Measurements from ENCODE around the gene SPTLC3.

The SPTLC3 gene

GRCh38 chr20:13092111-13092510 lies 83.3 kb downstream of the SPTLC3 start:
- Histone ChIP-seq H3K27me3 (ENCODE audit: control insufficient read depth, insufficient read depth, low read length) (no peaks in the 10 kb centered on the region), H3K36me3 (ENCODE audit: control insufficient read depth, insufficient read depth, low read length) (no peaks in the 10 kb centered on the region), H3K4me1 (ENCODE audit: control insufficient read depth, insufficient read depth, low read length) (no peaks in the 10 kb centered on the region), H3K9me3 (ENCODE audit: control insufficient read depth, insufficient read depth, low read length) (no peaks in the 10 kb centered on the region), H3K27ac (ENCODE audit: low read length) (no peak overlapping the region), H3K4me3 (ENCODE audit: low read length) (no peak overlapping the region)
- no peak for DNase-seq (ENCODE audit: low read depth, low spot score)
- no CpG with 5 or more reads among the region's 2 CpGs for WGBS (ENCODE audit: insufficient coverage, insufficient read length)

DNA sequence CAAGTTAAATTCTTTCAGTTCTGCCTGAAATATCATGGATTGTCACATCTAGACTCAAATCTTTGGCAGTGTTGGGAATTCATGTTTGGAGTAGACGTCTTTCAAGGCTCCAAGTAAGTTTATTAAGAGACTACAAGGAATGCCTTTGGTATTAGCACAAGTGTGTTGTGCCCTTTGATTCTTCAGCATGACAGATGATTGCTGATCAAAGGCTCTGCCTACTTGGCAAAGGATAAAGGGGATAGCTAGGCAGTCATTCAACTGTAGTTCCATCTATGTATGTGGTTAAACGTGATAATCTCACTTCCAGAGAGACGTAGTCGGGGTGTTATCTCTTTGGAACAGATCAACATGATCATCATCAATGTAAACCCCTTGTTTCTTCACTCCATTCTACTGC lies 86.2 kb downstream of the SPTLC3 start:
- no CpG with 5 or more reads among the region's 4 CpGs for WGBS (ENCODE audit: insufficient coverage, insufficient read length)
- H3K4me3 ChIP-seq (ENCODE audit: low read length), result no peak overlapping the region
- no peaks in the 10 kb centered on the region for H3K27me3 ChIP-seq (ENCODE audit: control insufficient read depth, insufficient read depth, low read length)
- H3K4me1 ChIP-seq (ENCODE audit: control insufficient read depth, insufficient read depth, low read length), result peaks cover 1% of the 10 kb centered on the region; the same call in 1 of the 2 replicates
- no peaks in the 10 kb centered on the region for H3K36me3 ChIP-seq (ENCODE audit: control insufficient read depth, insufficient read depth, low read length)
- no peak overlapping the region for H3K27ac ChIP-seq (ENCODE audit: low read length)
- H3K9me3 ChIP-seq (ENCODE audit: control insufficient read depth, insufficient read depth, low read length), result no peaks in the 10 kb centered on the region
- no peak for DNase-seq (ENCODE audit: low read depth, low spot score)

GRCh38 chr20:13098720-13099355 lies 90.1 kb downstream of the SPTLC3 start:
- no peak for DNase-seq (ENCODE audit: low read depth, low spot score)
- Histone ChIP-seq H3K36me3 (ENCODE audit: control insufficient read depth, insufficient read depth, low read length) (no peaks in the 10 kb centered on the region), H3K4me3 (ENCODE audit: low read length) (no peak overlapping the region), H3K9me3 (ENCODE audit: control insufficient read depth, insufficient read depth, low read length) (no peaks in the 10 kb centered on the region), H3K27ac (ENCODE audit: low read length) (no peak overlapping the region), H3K27me3 (ENCODE audit: control insufficient read depth, insufficient read depth, low read length) (no peaks in the 10 kb centered on the region), H3K4me1 (ENCODE audit: control insufficient read depth, insufficient read depth, low read length) (peaks cover 1% of the 10 kb centered on the region; the same call in 1 of the 2 replicates)
- WGBS (ENCODE audit: insufficient coverage, insufficient read length), result no CpG with 5 or more reads among the region's 4 CpGs

GRCh38 chr20:13099676-13100075 lies 90.9 kb downstream of the SPTLC3 start:
- Histone ChIP-seq H3K4me3 (ENCODE audit: low read length) (no peak overlapping the region), H3K9me3 (ENCODE audit: control insufficient read depth, insufficient read depth, low read length) (no peaks in the 10 kb centered on the region), H3K4me1 (ENCODE audit: control insufficient read depth, insufficient read depth, low read length) (peaks cover 1% of the 10 kb centered on the region; the same call in 1 of the 2 replicates), H3K27ac (ENCODE audit: low read length) (no peak overlapping the region), H3K36me3 (ENCODE audit: control insufficient read depth, insufficient read depth, low read length) (no peaks in the 10 kb centered on the region), H3K27me3 (ENCODE audit: control insufficient read depth, insufficient read depth, low read length) (no peaks in the 10 kb centered on the region)
- DNase-seq (ENCODE audit: low read depth, low spot score), result no peak

GRCh38 chr20:13101276-13101675 lies 92.5 kb downstream of the SPTLC3 start:
- DNase-seq (ENCODE audit: low read depth, low spot score), result no peak
- no CpG with 5 or more reads among the region's 2 CpGs for WGBS (ENCODE audit: insufficient coverage, insufficient read length)
- Histone ChIP-seq H3K27me3 (ENCODE audit: control insufficient read depth, insufficient read depth, low read length) (no peaks in the 10 kb centered on the region), H3K27ac (ENCODE audit: low read length) (no peak overlapping the region), H3K4me3 (ENCODE audit: low read length) (no peak overlapping the region), H3K9me3 (ENCODE audit: control insufficient read depth, insufficient read depth, low read length) (no peaks in the 10 kb centered on the region), H3K4me1 (ENCODE audit: control insufficient read depth, insufficient read depth, low read length) (peaks cover 1% of the 10 kb centered on the region; the same call in 1 of the 2 replicates), H3K36me3 (ENCODE audit: control insufficient read depth, insufficient read depth, low read length) (no peaks in the 10 kb centered on the region)

- H3K9me3 ChIP-seq (ENCODE audit: control insufficient read depth, insufficient read depth, low read length), result no peaks in the 10 kb centered on the region
- no peak overlapping the region for H3K27ac ChIP-seq (ENCODE audit: low read length)
- no peaks in the 10 kb centered on the region for H3K27me3 ChIP-seq (ENCODE audit: control insufficient read depth, insufficient read depth, low read length)
- no peaks in the 10 kb centered on the region for H3K36me3 ChIP-seq (ENCODE audit: control insufficient read depth, insufficient read depth, low read length)
- no CpG with 5 or more reads among the region's 5 CpGs for WGBS (ENCODE audit: insufficient coverage, insufficient read length)
- no peak overlapping the region for H3K4me3 ChIP-seq (ENCODE audit: low read length)
- DNase-seq (ENCODE audit: low read depth, low spot score), result no peak
- peaks cover 1% of the 10 kb centered on the region; the same call in 1 of the 2 replicates for H3K4me1 ChIP-seq (ENCODE audit: control insufficient read depth, insufficient read depth, low read length)
These were observed 92.9 kb downstream of the SPTLC3 start for GRCh38 chr20:13101706-13102105.

DNA sequence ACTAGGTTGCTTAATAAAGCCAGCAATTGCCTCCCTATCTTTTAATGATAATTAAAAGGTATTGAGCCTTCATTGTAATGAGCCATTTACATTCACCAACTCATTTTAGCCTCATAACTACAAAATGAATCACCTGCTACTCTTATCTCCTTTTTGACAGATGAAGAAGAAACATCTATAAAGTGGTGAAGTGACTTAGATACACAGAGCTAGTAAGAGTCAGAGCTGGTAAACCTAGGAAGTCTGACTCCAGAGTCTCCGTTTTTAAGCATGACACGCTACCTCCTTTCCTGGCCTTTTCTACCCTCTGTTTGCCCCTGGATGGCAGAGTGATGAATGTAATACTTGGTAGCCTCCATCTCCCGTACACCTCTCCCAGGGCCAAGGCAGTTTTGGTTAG lies 93.5 kb downstream of the SPTLC3 start:
- WGBS (ENCODE audit: insufficient coverage, insufficient read length), result no CpG with 5 or more reads among the region's 3 CpGs
- Histone ChIP-seq H3K4me1 (ENCODE audit: control insufficient read depth, insufficient read depth, low read length) (peaks cover 1% of the 10 kb centered on the region; the same call in 1 of the 2 replicates), H3K36me3 (ENCODE audit: control insufficient read depth, insufficient read depth, low read length) (no peaks in the 10 kb centered on the region), H3K9me3 (ENCODE audit: control insufficient read depth, insufficient read depth, low read length) (no peaks in the 10 kb centered on the region), H3K27ac (ENCODE audit: low read length) (no peak overlapping the region), H3K4me3 (ENCODE audit: low read length) (no peak overlapping the region), H3K27me3 (ENCODE audit: control insufficient read depth, insufficient read depth, low read length) (no peaks in the 10 kb centered on the region)
- DNase-seq (ENCODE audit: low read depth, low spot score), result no peak

DNA sequence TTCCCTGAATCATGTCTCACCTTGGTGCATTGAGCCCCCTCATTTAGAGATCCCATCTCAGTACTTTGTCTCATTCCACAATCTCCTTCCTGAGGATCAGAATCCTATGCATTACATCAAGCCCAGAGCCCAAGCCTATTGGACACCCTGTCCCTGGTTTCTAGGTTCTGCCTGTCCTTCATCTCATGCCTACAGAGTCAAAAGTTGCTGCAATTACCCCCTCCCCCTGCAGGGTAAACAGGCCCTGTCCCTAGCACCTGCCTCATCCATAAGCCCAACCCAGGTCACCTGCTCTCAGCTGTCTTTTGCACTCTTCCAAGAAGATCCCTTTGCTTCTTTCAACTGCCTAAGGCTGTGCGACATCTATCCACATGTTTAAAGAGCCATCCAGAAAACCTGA lies 93.9 kb downstream of the SPTLC3 start:
- Histone ChIP-seq H3K4me1 (ENCODE audit: control insufficient read depth, insufficient read depth, low read length) (peaks cover 1% of the 10 kb centered on the region; the same call in 1 of the 2 replicates), H3K36me3 (ENCODE audit: control insufficient read depth, insufficient read depth, low read length) (no peaks in the 10 kb centered on the region), H3K9me3 (ENCODE audit: control insufficient read depth, insufficient read depth, low read length) (no peaks in the 10 kb centered on the region), H3K4me3 (ENCODE audit: low read length) (no peak overlapping the region), H3K27ac (ENCODE audit: low read length) (no peak overlapping the region), H3K27me3 (ENCODE audit: control insufficient read depth, insufficient read depth, low read length) (no peaks in the 10 kb centered on the region)
- no CpG with 5 or more reads among the region's 1 CpG for WGBS (ENCODE audit: insufficient coverage, insufficient read length)
- no peak for DNase-seq (ENCODE audit: low read depth, low spot score)

GRCh38 chr20:13105039-13105438 lies 96.3 kb downstream of the SPTLC3 start:
- DNase-seq (ENCODE audit: low read depth, low spot score), result no peak
- no peaks in the 10 kb centered on the region for H3K4me1 ChIP-seq (ENCODE audit: control insufficient read depth, insufficient read depth, low read length)
- H3K36me3 ChIP-seq (ENCODE audit: control insufficient read depth, insufficient read depth, low read length), result no peaks in the 10 kb centered on the region
- no peak overlapping the region for H3K27ac ChIP-seq (ENCODE audit: low read length)
- H3K4me3 ChIP-seq (ENCODE audit: low read length), result no peak overlapping the region
- H3K27me3 ChIP-seq (ENCODE audit: control insufficient read depth, insufficient read depth, low read length), result no peaks in the 10 kb centered on the region
- WGBS (ENCODE audit: insufficient coverage, insufficient read length), result no CpG with 5 or more reads among the region's 9 CpGs
- H3K9me3 ChIP-seq (ENCODE audit: control insufficient read depth, insufficient read depth, low read length), result no peaks in the 10 kb centered on the region

DNA sequence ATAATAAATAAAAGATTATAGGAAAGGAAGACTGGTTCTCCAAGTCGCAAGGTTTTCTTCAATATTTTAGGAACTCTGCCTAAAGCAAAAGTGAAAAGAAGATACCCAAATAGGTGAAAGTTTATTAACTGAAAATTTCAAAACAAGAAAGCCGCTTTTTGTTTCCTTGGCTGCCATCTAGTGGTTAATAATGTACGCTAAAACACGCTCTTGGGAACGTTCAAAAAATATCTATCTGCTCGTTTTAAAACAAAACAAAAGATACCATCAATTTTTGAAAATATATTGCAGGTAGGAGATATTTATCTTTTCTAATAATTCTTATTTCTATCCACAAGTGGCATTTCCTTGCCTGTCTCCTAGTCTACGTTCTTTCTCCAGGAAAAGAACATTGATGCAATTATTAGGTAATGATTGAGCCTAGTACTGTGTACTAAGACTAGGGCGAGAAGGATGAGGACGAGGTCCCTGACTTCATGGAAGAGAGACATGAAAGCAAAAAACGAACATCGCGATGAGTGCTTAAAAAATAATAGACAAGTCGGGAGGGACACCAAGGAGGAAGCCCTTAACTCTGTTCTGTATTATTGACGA lies 97.2 kb downstream of the SPTLC3 start:
- Histone ChIP-seq H3K36me3 (ENCODE audit: control insufficient read depth, insufficient read depth, low read length) (no peaks in the 10 kb centered on the region), H3K27ac (ENCODE audit: low read length) (no peak overlapping the region), H3K27me3 (ENCODE audit: control insufficient read depth, insufficient read depth, low read length) (no peaks in the 10 kb centered on the region), H3K4me3 (ENCODE audit: low read length) (no peak overlapping the region), H3K4me1 (ENCODE audit: control insufficient read depth, insufficient read depth, low read length) (no peaks in the 10 kb centered on the region), H3K9me3 (ENCODE audit: control insufficient read depth, insufficient read depth, low read length) (no peaks in the 10 kb centered on the region)
- no CpG with 5 or more reads among the region's 14 CpGs for WGBS (ENCODE audit: insufficient coverage, insufficient read length)
- DNase-seq (ENCODE audit: low read depth, low spot score), result no peak

- no CpG with 5 or more reads among the region's 4 CpGs for WGBS (ENCODE audit: insufficient coverage, insufficient read length)
- Histone ChIP-seq H3K27me3 (ENCODE audit: control insufficient read depth, insufficient read depth, low read length) (no peaks in the 10 kb centered on the region), H3K4me1 (ENCODE audit: control insufficient read depth, insufficient read depth, low read length) (no peaks in the 10 kb centered on the region), H3K4me3 (ENCODE audit: low read length) (no peak overlapping the region), H3K9me3 (ENCODE audit: control insufficient read depth, insufficient read depth, low read length) (no peaks in the 10 kb centered on the region), H3K27ac (ENCODE audit: low read length) (no peak overlapping the region), H3K36me3 (ENCODE audit: control insufficient read depth, insufficient read depth, low read length) (no peaks in the 10 kb centered on the region)
- no peak for DNase-seq (ENCODE audit: low read depth, low spot score)
These were observed 100.9 kb downstream of the SPTLC3 start for GRCh38 chr20:13109658-13110057.

All from iPS DF 6.9 (cell line).